Muscle layer of duodenum (tissue), 2 donors: Measurements from ENCODE around the gene R3HDM2.

Source experiments
- H3K27ac ChIP-seq: one replicate; pipeline ENCODE4 v1.7.0; 2013; ENCODE audit warnings: mild to moderate bottlenecking, low read length
- H3K27me3 ChIP-seq: one replicate; pipeline ENCODE4 v1.7.0; 2013; ENCODE audit warnings: low read depth, mild to moderate bottlenecking, control low read depth, low read length
- H3K36me3 ChIP-seq, 2 donors: one replicate each; pipeline ENCODE4 v1.7.0; 2013; ENCODE audit warnings: low read length in 2 of 2, control low read depth in 1 of 2, mild to moderate bottlenecking in 1 of 2; ENCODE audit not compliant: insufficient read depth in 2 of 2, control insufficient read depth in 1 of 2
- H3K4me1 ChIP-seq, 2 donors: one replicate each; pipeline ENCODE4 v1.7.0; 2013; ENCODE audit warnings: low read length in 2 of 2, mild to moderate bottlenecking in 2 of 2, control low read depth in 1 of 2, moderate library complexity in 1 of 2; ENCODE audit not compliant: insufficient read depth in 2 of 2, control insufficient read depth in 1 of 2
- H3K4me3 ChIP-seq, 2 donors: one replicate each; pipeline ENCODE4 v1.7.0; 2013; ENCODE audit warnings: low read length in 2 of 2, low read depth in 1 of 2, mild to moderate bottlenecking in 1 of 2
- H3K9me3 ChIP-seq, 2 donors: one replicate each; pipeline ENCODE4 v1.7.0; 2013; ENCODE audit warnings: low read length in 2 of 2, control low read depth in 1 of 2, mild to moderate bottlenecking in 1 of 2; ENCODE audit not compliant: control insufficient read depth in 1 of 2
- donor health status: healthy.

The R3HDM2 gene

DNA sequence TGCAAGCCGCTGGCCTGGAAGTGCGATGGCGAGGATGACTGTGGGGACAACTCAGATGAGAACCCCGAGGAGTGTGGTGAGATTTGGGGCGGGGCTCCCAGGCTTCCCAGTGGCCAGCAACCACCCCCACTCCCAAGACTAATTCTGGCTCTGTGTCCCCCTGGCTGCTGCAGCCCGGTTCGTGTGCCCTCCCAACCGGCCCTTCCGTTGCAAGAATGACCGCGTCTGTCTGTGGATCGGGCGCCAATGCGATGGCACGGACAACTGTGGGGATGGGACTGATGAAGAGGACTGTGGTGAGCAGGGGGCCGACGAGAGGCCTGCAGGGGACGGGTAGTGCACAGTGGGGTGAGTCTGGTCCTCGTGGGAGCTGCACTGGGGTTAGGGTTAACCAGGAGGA lies 226.4 kb downstream of the R3HDM2 start:
- no peak overlapping the region for H3K27ac ChIP-seq
- H3K9me3 ChIP-seq = no peaks in the 10 kb centered on the region
- no peak overlapping the region for H3K4me3 ChIP-seq
- no peaks in the 10 kb centered on the region for H3K27me3 ChIP-seq
- H3K4me1 ChIP-seq = no peaks in the 10 kb centered on the region
- H3K36me3 ChIP-seq = peaks cover 49 to 89% of the 10 kb centered on the region in 2 donors

DNA sequence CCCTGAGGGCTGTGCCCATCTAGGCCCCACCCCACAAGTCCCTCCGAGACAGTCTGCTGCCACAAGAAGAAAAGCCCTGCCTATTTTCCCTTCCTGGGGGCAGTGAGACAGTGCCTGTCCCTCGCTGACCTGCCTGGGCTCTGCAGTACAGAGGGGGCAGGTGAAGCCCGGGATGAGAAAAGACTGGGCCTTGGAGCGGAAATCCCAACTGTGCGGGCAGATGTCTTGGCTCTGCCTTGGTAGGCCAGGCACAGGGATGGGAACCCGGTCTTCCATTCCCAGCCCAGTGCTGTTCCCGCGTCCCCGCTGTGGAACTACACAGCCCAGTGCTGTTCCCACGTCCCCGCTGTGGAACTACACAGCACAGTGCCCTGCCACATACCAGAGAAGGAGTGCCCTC lies 227.1 kb downstream of the R3HDM2 start:
- no peaks in the 10 kb centered on the region for H3K27me3 ChIP-seq
- no peak overlapping the region for H3K27ac ChIP-seq
- H3K4me1 ChIP-seq = no peaks in the 10 kb centered on the region
- peaks cover 55 to 91% of the 10 kb centered on the region in 2 donors for H3K36me3 ChIP-seq
- no peaks in the 10 kb centered on the region for H3K9me3 ChIP-seq
- no peak overlapping the region for H3K4me3 ChIP-seq
